ENCODE data around the gene PC. TPM values are rescaled to one million over a fixed set of nuclear protein-coding genes. Genes with fewer than 3 reads are reported as not detected.

Gene PC
- total RNA-seq, 4 donors from 2014 or later, result 91.0 to 240 (median 134) TPM

DNA sequence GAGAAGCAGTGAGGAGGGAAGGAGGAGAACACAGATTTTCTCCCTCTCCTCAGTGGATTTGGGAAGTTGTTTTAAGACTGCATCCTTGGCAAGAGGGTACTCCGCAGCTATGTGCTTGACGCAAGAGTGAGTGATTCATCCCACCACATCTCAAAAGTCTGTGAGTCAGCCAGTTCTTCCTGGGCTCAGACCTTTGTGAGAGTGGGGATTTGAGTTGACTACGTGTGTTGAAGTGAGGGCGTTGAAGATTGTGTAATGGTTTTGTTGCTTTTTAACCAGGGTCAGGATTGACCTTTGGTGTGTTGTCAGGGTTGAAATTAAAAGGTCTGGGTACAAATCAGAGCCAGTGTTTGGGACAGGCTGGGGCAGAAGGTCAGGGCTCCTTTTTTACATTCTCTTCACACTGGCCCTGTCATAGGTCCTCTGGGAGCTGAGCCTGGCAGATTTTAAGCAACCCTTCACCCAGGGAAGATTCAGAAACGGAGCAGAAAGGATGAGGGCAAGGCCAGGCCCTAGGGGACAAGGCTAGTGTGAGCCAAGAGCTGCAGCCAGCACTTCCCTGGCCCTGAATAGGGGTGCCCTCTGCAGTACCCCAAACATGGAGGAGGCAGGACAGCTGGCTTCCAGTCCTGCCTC lies 12.7 kb upstream of the PC start:
- ATAC-seq (ENCODE audit: low FRiP score), result peak; percentile 90
- DNase-seq (ENCODE audit: low spot score), result no peak
- TF ChIP-seq, protein P1, sequence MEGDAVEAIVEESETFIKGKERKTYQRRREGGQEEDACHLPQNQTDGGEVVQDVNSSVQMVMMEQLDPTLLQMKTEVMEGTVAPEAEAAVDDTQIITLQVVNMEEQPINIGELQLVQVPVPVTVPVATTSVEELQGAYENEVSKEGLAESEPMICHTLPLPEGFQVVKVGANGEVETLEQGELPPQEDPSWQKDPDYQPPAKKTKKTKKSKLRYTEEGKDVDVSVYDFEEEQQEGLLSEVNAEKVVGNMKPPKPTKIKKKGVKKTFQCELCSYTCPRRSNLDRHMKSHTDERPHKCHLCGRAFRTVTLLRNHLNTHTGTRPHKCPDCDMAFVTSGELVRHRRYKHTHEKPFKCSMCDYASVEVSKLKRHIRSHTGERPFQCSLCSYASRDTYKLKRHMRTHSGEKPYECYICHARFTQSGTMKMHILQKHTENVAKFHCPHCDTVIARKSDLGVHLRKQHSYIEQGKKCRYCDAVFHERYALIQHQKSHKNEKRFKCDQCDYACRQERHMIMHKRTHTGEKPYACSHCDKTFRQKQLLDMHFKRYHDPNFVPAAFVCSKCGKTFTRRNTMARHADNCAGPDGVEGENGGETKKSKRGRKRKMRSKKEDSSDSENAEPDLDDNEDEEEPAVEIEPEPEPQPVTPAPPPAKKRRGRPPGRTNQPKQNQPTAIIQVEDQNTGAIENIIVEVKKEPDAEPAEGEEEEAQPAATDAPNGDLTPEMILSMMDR (IDR thresholded peaks at IDR 0.05), result no peak

DNA sequence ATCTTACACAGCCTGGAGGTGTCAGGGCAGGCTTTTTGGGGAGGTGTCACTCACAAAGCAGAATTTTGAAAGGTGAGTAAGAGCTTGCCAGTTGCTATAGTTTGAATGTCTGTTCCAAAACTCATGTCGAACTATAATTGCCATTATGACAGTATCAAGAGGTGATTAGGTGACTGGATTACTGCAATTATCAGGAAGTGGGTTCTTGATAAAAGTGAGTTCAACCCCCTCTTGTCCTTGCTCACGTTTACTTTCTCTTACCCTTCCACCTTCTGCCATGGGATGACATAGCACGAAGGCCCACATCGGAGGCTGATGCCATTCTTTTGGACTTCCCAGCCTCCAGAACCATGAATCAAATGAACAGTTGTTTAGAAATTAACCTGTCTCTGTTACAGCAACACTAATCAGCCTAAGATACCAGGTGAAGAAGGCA lies 12.2 kb upstream of the PC start:
- ATAC-seq (ENCODE audit: low FRiP score), result peak; percentile 26
- DNase-seq (ENCODE audit: low spot score), result no peak
- TF ChIP-seq, protein P1 (IDR thresholded peaks at IDR 0.05), result no peak

DNA sequence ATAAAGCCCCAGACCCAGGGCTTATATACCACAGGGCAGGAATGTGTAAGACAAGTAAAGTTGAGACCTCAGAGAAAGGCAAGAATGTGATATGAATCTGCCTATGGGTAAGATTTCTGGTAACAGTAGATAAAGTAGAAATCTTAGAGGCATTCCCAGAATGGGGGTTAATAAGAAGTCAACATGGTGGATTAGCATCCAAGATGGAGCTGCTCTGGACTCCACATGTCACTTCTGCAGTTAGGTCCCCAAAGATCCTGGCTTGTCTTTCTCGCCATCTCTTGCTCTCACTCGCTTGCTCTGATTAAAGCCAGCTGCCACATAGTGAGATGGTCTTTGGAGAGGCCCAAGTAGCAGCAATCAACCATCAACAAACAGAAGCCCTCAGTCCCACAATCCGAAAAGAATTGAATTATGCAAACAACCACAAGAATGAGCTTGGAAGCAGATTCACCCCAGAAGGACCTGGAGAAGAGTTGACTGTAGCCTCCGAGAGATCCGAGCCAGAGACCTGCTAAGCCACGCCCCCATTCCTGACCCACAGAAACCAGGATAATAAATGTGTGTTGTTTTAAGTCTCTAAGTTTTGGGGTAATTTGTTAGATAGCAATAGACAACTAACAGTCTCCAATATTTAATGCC lies 11.5 kb upstream of the PC start:
- DNase-seq (ENCODE audit: low spot score) (no peak), ATAC-seq (ENCODE audit: low FRiP score) (no peak)
- TF ChIP-seq, protein P1 (IDR thresholded peaks at IDR 0.05), result no peak

DNA sequence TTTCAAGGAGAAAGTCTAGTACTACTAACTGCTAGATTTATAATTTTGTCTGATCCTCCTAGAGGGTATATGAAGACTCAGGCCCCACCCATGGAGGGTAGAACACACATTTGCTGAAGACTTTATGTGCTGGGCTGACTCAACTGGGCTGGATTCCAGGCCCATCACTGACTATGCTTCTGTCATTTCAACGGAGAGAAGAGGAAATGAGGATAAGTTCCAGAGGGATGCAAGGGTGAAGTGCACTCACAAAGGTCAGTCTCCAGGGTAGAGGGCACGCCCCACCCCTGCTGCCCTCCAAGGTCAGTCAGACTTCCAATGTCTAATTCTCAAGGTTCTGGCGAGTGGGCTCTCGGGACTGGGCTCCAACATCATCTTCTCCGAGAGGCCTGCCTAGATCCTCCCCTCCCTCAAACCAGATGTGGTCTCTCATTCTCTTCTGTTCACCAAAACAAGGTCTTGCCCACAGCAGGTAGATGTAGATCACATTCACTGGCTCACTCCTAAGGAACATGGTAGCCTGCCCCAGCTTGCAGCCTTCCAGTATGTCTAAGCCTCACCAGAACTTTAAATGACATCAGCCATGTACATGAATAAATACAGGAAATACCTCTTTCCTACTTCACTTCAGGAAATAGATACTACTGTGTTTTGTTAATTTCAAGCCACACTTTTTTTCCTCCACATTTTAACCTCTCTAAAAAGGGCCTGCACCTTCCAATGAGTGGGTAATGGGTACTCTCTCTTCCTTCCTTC lies 9.7 kb upstream of the PC start:
- TF ChIP-seq, protein P1 (IDR thresholded peaks at IDR 0.05), result no peak
- DNase-seq (ENCODE audit: low spot score) (no peak), ATAC-seq (ENCODE audit: low FRiP score) (no peak)

DNA sequence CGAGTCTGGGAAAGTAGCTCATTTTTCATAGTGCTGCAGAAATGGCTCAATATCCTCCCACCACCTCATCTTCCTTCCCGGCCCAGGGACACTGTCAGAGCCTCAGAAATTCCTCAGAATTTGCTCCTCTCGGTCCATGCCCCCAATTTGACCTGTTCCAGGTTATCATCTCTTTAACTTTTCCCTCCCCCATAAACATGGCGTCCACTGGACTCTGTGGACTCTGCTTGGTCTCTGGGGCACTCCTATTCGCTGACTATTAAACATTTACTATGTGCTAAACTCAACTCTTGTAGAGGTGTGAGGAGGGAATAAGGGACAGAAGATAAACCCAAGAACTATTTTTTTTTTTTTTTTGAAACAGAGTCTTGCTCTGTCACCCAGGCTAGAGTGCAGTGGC lies 8.2 kb upstream of the PC start:
- ATAC-seq (ENCODE audit: low FRiP score), result no peak
- no peak for DNase-seq (ENCODE audit: low spot score)
- TF ChIP-seq, protein P1 (IDR thresholded peaks at IDR 0.05), result no peak

DNA sequence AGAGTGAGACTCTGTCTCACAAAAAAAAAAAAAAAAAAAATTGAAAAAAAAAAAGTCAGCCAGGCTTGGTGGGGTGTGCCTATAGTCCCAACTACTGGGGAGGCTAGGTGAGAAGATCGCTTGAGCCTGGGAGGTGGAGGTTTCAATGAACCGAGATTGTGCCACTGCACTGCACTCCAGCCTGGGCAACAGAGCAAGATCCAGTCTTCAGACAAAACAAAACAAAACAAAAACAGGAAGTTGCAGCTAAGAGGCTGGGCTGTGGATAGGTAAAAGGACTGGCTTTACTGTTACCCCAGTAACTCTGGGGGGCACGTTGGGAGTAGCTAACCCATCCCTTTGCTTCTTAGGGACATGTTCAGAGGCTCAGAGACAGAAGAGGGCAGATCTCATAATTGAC lies 6.3 kb upstream of the PC start:
- TF ChIP-seq, protein P1 (IDR thresholded peaks at IDR 0.05), result no peak
- DNase-seq (ENCODE audit: low spot score), result no peak
- ATAC-seq (ENCODE audit: low FRiP score), result no peak
